ENCODE measurements around the gene EP400.

DNA sequence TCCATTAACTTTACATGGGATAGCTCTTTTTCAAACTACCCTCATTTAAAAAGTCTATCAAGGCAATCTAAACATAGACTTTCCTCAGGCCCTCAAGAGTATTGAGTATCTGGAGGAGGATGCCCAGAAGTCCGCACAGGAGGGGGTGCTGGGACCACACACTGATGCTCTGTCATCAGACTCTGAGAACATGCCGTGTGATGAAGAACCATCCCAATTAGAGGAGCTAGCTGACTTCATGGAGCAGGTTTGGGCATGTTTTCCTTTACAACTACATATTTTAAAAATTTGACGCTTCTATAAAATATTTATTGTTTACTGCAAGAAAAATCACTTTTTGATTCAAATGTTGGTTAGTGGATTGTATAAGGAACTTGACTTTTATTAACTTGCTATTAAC lies 93.5 kb downstream of the EP400 start:
- TF ChIP-seq POLR2A (IDR thresholded peaks at IDR 0.05) = no peak
- TF ChIP-seq CTCF (IDR thresholded peaks at IDR 0.05) = no peak
- TF ChIP-seq EP300 (IDR thresholded peaks at IDR 0.05) = no peak
- no peak for TF ChIP-seq POLR2AphosphoS5 (IDR thresholded peaks at IDR 0.05)
